Hepatocyte (in vitro differentiated cells): ENCODE results near the gene UBTD2.

Source experiments
- EZH2 ChIP-seq: fragments of 200-600 bp; sonication (generic); IDR thresholded peaks from 2 replicates; pipeline ENCODE4 v1.6.1; 2016; ENCODE audit warnings: antibody characterized with exemption, mild to moderate bottlenecking, borderline replicate concordance
- TF ChIP-seq, protein P1 (sequence below): fragments of 200-600 bp; sonication (generic); IDR thresholded peaks from 2 replicates; pipeline ENCODE4 v1.5.1; 2016; ENCODE audit warnings: antibody characterized with exemption, mild to moderate bottlenecking; ENCODE audit not compliant: poor library complexity

GRCh38 chr5:172166030-172166826 lies 117.3 kb downstream of the UBTD2 start:
- no peak for TF ChIP-seq EZH2
- TF ChIP-seq, protein P1, sequence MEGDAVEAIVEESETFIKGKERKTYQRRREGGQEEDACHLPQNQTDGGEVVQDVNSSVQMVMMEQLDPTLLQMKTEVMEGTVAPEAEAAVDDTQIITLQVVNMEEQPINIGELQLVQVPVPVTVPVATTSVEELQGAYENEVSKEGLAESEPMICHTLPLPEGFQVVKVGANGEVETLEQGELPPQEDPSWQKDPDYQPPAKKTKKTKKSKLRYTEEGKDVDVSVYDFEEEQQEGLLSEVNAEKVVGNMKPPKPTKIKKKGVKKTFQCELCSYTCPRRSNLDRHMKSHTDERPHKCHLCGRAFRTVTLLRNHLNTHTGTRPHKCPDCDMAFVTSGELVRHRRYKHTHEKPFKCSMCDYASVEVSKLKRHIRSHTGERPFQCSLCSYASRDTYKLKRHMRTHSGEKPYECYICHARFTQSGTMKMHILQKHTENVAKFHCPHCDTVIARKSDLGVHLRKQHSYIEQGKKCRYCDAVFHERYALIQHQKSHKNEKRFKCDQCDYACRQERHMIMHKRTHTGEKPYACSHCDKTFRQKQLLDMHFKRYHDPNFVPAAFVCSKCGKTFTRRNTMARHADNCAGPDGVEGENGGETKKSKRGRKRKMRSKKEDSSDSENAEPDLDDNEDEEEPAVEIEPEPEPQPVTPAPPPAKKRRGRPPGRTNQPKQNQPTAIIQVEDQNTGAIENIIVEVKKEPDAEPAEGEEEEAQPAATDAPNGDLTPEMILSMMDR: no peak
